ENCODE results near the gene COMMD3.
"Not testable (repeated sequence)": the region's sequence is repeated elsewhere in the genome, so short reads cannot be mapped to it uniquely, and the experiment has no call there.

COMMD3 gene

DNA sequence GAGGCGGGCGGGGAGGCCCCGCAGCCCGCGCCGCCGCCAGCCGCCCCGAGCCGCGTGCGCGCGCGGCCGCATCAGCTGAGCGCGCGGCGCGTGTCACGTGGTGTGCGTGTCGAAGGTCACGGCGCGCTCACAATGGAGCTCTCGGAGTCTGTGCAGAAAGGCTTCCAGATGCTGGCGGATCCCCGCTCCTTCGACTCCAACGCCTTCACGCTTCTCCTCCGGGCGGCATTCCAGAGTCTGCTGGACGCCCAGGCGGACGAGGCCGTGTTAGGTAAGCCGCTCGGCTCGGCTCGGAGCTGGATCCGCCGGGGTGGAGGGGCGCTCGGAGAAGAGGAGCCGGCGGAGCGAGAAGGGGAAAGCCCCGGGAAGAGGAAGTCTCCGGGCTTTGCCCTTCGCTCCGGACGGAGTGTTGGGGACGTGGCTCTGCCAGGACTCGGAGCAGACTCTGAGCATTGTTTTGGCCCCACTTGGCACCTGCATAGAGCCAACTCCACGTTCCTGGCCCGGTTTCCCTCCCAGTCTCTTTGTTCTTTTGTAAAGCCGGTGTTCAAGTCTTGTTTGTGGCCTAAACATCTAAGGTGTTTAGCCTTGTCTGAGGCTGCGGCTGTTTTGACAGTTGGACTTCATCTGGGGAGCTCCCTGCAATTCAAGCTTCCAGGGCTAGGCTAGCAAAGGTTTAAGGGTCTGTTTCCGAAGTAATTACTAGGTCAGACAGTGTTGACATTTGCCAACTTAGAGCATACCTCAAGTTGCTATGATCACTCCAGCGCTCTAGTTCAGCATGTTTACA is at the start of gene COMMD3:
Gene COMMD3, plus strand, starts transcription at position 103 of the 790 bp plus-strand sequence. Its CDS starts 30 bp downstream, at position 133.
- DNase-seq: peak; percentile 91

DNA sequence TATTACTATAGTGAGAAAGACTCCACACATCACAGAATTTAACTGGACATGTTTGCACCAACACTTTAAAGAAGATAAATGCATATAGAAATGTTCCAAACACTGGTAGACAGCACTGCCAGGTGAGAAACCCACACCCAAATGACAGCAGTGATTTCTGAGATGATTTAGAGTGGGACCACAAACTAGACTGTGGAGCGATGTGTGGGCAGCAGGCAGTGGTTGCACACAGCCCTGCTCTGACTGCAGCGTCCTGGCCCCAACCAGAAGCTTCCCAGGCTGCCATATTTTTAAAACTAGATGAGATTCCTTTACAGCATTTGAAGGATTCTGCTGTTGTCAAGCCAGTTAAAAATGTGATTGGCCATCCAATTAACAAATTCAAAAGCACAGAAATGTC is 47.7 kb upstream of the COMMD3 start:
- no peak for DNase-seq

DNA sequence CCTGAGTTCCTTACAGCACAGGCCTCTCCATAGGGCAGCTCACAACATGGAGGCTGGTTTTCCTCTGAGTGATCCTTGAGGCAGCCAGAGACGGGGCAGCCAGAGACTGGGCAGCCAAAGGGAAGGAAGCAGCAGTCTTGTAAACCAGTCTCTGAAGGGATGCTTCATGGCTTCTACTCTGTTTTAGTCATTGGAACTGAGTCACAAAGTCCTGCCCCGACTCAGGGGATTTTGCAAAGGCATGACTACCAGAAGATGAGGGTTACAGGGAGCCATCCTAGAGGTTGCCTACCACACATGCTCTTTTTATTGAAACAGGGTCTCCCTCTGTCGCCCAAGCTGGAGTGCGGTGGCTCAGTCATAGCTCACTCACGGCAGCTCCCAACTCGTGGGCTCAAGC is 44.4 kb upstream of the COMMD3 start:
- DNase-seq: no peak

DNA sequence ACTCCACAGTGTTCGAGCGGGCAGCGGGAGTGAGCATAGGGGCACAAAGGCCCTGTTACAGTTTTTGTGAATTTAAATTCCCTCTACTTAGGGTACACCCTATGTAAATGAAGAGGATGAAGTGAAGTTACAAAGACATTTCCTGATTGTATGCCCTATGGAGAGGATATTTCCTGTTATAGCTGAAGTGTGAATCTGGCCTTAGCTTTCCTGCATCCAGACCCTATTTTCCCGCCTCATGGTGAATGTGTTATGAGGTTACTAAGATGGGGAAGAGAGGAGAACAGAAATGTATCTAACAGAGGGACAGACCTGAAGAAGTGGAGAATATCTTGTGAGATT is 37.8 kb upstream of the COMMD3 start:
- DNase-seq: no peak

GRCh38 chr10:22280078-22280477 is 36.1 kb upstream of the COMMD3 start:
- no peak for DNase-seq

DNA sequence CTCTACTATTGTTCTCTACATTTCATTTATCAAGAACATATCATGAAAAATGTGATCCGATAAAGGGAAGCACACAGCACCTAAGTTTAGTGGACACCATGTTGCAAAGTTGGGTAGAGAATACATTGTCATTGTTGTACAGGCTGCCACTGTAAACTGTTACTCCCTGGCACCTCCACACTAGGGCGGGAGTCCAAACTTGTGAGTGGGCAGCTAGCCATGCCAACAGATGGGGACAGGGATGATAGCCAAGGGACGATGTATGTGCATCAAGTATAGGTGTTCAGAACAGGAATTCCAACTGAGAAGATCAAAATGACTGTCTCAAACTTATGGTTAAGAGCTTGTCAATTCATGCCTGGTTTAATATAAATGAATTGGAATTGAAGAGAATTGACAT is 31.1 kb upstream of the COMMD3 start:
- no peak for DNase-seq

DNA sequence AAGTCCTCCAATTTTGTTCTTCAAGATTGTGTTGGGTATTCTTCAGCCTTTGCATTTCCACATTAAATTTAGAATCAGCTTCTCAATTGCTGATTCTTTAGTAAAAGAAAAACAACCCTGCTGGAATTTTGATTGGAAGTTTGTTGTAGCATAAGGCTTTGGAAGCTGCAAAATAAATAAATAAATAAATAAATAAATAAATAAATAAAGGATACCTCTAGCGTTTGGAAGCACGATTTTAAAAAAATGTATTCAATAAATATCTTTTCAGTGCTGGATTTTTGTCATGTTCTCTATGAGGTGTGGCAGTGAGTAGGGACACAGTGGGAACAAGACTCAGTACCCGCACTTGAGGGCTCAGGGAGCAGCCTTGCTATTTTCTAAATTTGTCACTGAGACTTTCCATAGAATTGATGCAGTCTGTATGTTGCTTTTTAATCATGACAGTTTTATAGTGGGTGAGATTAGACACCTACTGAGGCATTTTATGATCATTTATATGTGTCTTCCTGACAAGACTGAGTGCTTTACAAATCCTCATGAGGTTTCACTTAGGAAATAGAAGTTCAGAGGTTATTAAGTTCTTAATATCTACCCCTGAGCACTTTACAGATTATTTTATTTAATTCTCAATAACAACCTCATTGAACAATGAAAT is 22.3 kb upstream of the COMMD3 start:
- DNase-seq: no peak

GRCh38 chr10:22294694-22295093 is 21.5 kb upstream of the COMMD3 start:
- no peak for DNase-seq

DNA sequence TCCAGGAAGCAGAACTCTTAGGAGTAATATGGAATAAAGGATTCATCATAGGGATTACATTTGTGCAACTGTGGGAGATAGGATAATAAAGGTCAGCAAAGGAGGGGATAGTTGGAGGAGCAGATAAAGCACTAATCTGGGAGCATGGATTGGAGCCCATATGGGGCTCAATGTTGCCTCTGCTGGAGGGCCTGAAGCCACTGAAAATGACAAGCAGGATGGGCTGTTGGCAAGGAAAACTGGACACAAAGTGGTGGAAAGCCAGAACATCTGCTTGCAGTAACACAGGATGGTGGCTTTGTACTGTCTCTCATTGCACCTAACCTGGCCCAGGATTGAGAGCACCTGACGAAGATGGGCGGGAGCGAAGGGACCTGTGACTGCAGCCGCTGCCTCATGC is 15.0 kb upstream of the COMMD3 start:
- no peak for DNase-seq

- no peak for DNase-seq
Measured at GRCh38 chr10:22303461-22303860, 12.7 kb upstream of the COMMD3 start.

GRCh38 chr10:22305721-22306120 is 10.5 kb upstream of the COMMD3 start:
- DNase-seq: no peak

- DNase-seq: no peak
Measured at GRCh38 chr10:22308390-22308789, 7.8 kb upstream of the COMMD3 start.

DNA sequence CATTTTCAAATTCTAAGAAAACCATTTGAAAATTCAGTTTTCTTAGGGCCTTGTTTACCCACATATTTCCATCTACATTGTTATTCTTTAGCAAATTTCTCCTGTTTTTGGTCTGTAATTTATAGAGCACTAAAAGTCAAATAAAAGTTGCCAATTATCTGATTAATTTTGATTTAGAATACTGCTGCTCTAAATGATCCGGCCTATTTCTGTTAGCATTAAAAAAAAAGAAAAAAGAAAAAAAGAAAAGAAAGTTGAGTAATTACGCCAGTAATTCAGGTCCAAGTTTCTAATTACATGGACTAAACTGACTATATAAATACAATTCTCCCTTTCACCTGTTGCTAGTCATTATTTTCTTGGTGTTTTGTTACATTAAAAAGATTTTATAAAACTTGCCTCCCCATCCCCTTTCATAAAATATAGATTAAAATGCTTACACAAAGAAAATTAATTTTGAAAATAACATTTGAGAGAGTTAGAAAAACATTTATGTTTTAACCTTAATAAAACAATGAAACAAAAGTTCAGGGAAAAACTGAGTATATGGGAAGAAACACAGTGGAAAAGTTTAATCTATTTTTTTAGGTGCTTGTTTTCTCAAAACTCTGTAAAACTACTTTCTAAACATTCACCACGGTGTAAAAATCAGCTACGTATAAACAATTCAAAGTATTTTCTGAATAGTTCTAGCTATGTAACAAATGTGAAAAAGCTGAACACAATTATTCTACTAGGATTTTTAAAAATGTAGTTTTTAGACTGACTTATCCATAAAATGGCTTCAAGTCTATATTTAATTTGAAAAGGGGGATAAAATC is 6.8 kb upstream of the COMMD3 start:
- DNase-seq: no peak

GRCh38 chr10:22310012-22310411 is 6.2 kb upstream of the COMMD3 start:
- not testable (repeated sequence) for DNase-seq

DNA sequence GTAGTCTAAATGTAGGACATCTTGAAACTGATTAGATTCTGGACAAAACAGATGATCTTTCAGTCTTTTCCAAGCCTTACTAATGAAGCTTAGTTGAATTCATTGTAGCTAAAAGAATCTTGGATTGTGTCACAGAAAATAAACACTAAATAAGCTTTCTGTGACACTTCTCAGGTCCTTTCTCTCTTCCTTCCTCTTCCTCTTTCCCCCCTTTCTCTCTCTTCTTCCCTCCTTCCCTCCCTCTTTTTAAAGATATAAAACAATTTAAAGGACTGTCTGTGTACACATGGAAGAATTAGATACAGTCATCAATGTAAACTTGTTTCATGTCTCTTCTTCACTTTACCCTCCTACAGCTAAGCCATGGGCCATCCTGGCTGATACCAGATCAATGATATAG is 5.3 kb upstream of the COMMD3 start:
- DNase-seq: no peak

GRCh38 chr10:22314852-22315251 is 1.3 kb upstream of the COMMD3 start:
- DNase-seq: no peak

DNA sequence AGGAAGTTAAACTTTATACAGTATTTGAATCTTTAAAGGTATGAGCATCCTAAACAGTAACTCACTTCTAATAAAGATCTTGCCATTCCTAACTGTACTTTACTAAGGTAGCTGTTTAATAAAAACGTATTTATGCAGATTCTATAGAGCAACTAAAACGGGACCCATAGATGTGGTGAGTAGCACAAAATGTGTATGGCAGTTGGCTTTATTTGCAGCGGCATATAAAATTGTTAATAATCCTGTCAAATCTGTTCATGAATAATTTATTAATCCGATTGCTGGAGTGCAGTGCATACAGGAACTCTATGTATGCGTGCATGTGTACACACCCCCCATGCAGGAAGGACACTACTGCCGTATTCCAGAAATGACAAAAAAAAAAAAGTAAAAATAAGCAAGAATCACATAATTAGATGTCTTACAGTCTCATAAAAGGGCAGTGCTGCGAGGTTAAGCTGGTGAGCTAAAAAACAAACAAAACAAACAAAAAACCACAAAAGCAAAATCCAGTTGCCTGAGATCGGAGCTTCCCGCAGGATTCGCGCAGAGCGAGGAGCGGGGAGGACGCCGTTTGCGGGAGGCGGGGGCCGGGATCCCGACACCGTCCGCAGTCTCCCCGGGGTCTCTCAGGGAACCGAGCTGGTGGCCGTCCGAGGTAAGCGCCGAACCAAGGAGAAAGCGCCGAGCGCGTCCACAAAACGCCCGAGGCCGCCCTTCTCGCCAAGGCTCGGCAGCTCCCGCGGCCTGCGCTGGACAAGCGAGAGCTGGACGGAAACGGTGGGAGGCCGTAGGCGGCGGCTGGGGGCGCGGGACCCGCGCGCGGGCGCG is 518 bp upstream of the COMMD3 start:
- no peak for DNase-seq

- DNase-seq: no peak
Measured at GRCh38 chr10:22317076-22317370, 835 bp downstream of the COMMD3 start.

DNA sequence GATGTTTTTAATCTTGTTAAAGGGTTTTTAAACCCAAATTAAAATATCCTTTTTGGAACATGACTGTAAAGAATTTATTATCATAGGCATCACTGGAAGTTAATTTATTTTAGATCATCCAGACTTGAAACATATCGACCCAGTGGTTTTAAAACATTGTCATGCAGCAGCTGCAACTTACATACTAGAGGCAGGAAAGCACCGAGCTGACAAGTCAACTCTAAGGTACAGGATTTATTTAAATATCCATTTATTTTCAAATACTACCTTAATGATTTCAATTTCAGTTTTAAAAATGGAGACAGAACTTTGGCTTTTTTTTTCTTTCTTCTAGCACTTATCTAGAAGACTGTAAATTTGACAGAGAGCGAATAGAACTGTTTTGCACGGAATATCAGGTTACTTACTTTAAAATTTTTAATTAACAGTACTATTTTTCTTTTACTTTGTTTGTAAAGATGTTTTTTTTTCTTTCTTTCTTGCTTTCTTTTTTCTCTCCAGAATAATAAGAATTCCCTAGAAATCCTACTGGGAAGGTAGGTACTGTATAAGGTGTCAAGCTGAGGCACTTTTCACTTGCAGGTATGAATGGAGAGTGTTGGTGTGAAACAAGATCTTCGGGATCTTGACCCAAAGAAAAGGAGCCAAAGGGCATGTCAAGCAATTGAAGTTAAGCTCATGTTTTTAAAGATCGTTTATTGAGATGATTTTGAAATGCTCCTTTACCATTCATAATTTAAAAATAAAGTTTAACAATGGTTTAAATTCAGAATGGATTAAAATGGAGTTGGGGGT is 1.8 kb downstream of the COMMD3 start:
- no peak for DNase-seq

- DNase-seq: no peak
Measured at GRCh38 chr10:22318772-22319171, 2.6 kb downstream of the COMMD3 start.

DNA sequence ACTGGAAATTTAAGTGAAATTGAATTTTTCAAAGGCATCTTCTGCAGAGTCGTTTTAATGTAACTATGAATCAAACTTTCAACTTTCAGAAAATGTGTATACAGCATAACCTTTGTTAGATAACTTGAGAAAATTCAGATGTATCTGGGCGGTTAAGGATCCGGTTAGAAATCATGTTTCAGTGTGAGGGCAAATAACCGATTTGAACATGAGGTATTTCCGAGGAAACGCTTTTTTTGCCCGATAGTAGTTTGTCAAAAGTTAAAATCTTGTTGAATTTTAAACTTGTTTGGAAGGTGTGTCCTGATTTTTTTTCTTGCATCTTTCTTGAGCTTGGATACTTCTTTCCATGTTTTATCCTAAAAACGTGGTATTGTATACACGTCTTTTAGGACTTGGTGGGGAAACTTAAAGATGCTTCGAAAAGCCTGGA is 3.4 kb downstream of the COMMD3 start:
- no peak for DNase-seq

- no peak for DNase-seq
Measured at GRCh38 chr10:22319980-22320558, 3.9 kb downstream of the COMMD3 start.
